ENCODE data around the gene TTLL13.

DNA sequence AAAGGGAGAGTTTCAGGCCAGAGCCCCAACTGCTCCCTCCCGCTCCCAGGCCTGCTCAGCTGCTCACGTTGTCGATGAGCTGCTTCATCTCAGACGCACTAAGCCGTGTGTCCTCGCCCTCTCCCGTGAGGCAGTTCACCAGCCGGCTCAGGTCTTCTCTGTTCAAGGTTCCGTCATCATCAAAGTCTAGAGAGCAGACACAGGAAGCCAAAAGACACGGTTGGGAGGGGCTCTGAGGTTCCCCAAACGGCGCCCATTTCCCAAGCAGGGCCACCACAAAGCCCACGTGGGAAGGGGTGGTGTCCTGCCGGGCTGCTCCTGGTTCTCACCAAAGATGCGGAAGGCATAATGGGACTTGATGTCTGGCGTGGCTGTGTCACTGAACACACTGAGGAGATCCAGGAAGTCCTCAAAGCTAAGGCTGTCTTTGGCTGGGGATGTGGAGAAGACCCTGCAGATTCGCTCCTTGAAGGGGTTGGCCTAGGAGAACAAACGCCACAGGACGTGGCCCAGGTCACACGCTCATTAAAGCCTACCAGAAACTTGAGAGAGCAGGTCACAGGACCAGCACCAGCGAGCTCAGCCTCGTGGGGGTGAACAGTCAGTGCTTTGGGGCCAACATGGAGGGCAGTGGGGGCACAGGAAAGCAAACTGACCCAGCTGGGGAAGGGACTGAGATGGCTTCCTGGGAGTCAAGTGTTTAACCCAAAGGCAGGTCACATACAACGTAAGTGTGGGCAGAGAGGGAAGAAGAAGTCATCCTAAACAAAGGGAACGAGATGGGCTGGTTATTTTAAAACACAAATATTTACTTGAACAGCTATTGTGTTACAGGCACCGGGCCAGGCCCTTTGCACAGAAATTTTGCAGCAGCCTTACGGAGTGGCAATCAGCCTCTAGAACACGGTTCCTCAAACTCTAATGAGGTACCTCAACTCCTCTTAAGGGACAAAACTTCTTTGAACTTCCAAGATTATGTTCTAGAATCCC lies 18.0 kb upstream of the TTLL13 start:
- TF ChIP-seq, protein P1, sequence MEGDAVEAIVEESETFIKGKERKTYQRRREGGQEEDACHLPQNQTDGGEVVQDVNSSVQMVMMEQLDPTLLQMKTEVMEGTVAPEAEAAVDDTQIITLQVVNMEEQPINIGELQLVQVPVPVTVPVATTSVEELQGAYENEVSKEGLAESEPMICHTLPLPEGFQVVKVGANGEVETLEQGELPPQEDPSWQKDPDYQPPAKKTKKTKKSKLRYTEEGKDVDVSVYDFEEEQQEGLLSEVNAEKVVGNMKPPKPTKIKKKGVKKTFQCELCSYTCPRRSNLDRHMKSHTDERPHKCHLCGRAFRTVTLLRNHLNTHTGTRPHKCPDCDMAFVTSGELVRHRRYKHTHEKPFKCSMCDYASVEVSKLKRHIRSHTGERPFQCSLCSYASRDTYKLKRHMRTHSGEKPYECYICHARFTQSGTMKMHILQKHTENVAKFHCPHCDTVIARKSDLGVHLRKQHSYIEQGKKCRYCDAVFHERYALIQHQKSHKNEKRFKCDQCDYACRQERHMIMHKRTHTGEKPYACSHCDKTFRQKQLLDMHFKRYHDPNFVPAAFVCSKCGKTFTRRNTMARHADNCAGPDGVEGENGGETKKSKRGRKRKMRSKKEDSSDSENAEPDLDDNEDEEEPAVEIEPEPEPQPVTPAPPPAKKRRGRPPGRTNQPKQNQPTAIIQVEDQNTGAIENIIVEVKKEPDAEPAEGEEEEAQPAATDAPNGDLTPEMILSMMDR (IDR thresholded peaks at IDR 0.05): no peak
- TF ChIP-seq POLR2A (IDR thresholded peaks at IDR 0.05): peak in 1 of 2 donors; percentile 57

All from adrenal gland (tissue), 5 donors.